Mammary epithelial cell (primary cell): ENCODE results near the gene H2BK1.

Experiments
- EZH2 ChIP-seq: IDR thresholded peaks from 2 replicates; pipeline ENCODE4 v1.6.1; 2012; ENCODE audit warnings: low read length, inconsistent platforms, borderline replicate concordance
- TF ChIP-seq, protein P1 (sequence below), 2 donors: IDR thresholded peaks in 1 of 2; conservative IDR thresholded peaks in 1 of 2; 2 replicates each; pipeline ENCODE4 v1.5.1; 2011 to 2012; ENCODE audit warnings: inconsistent platforms in 2 of 2, low read length in 2 of 2, mild to moderate bottlenecking in 2 of 2, control low read depth in 1 of 2, low read depth in 1 of 2; ENCODE audit not compliant: insufficient read depth in 1 of 2; ENCODE audit errors: extremely low read depth in 1 of 2

GRCh38 chr7:151209588-151209987 lies 700 bp downstream of the H2BK1 start:
- no peak for TF ChIP-seq EZH2
- TF ChIP-seq, protein P1, sequence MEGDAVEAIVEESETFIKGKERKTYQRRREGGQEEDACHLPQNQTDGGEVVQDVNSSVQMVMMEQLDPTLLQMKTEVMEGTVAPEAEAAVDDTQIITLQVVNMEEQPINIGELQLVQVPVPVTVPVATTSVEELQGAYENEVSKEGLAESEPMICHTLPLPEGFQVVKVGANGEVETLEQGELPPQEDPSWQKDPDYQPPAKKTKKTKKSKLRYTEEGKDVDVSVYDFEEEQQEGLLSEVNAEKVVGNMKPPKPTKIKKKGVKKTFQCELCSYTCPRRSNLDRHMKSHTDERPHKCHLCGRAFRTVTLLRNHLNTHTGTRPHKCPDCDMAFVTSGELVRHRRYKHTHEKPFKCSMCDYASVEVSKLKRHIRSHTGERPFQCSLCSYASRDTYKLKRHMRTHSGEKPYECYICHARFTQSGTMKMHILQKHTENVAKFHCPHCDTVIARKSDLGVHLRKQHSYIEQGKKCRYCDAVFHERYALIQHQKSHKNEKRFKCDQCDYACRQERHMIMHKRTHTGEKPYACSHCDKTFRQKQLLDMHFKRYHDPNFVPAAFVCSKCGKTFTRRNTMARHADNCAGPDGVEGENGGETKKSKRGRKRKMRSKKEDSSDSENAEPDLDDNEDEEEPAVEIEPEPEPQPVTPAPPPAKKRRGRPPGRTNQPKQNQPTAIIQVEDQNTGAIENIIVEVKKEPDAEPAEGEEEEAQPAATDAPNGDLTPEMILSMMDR (conservative IDR thresholded peaks at IDR 0.05 in 1 of 2, IDR thresholded peaks at IDR 0.05 in 1 of 2; ENCODE audit: extremely low read depth in 1 of 2, insufficient read depth in 1 of 2, low read depth in 1 of 2, low read length in 2 of 2), result no peak
